ENCODE data around the gene GOLGA8T.
"Not testable (repeated sequence)": the region's sequence is repeated elsewhere in the genome, so short reads cannot be mapped to it uniquely, and the experiment has no call there.

The GOLGA8T gene

DNA sequence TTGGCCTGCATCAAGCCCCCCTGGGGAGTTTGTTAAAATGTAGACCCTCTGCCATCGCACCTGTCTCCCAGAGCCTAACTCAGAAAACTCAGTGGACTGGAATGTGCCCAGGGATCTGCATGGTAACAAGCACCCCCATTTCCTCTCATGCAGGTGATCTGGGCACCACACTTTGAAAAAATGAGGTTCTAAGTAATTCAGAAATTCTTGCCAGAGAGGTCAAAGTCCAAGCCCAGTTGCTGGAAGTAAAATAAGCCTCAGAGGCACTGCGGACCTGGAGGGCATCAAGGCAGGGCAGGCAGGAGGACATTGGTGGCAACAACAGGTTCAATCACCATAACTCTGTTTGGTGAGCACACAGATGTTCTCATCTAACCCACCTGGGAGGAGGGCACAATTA, 33.0 kb downstream of the GOLGA8T start:
- not testable (repeated sequence) for H3K4me3 ChIP-seq (ENCODE audit: low read depth, low read length); H3K9ac ChIP-seq (ENCODE audit: low read depth, low read length); H3K4me1 ChIP-seq (ENCODE audit: control insufficient read depth, insufficient read depth, low read length); H3K9me3 ChIP-seq (ENCODE audit: control insufficient read depth, insufficient read depth, low read length); H3K27me3 ChIP-seq (ENCODE audit: control insufficient read depth, insufficient read depth, low read length); H3K36me3 ChIP-seq (ENCODE audit: control insufficient read depth, insufficient read depth, low read length)

- H3K27me3 ChIP-seq (ENCODE audit: control insufficient read depth, insufficient read depth, low read length) = not testable (repeated sequence)
These were observed 36.6 kb downstream of the GOLGA8T start for GRCh38 chr15:30171452-30171851.

DNA sequence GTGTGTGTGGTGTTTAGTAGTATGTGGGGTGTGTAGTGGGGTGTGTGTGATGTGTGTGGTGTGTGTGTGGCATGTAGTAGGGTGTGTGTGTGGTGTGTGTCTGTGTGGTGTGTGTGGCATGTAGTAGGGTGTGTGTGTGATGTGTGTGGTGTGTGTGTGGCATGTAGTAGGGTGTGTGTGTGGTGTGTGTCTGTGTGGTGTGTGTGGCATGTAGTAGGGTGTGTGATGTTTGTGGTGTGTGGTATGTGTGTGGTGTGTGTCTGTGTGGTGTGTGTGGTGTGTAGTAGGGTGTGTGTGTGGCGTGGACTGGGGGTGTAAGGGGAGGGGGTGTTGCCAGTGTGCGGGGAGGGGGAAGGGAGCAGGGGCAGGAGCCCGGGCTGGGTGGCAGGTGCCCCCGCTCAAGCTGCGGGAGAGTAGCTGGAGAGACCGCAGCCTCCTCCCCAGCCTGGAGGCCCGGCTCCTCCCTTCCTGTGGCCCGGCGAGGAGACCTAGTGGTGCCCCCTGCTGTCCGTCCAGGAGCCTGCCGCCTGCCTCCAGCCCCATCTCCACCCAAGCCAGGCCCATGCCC, 38.3 kb downstream of the GOLGA8T start:
- not testable (repeated sequence) for H3K27me3 ChIP-seq (ENCODE audit: control insufficient read depth, insufficient read depth, low read length); H3K9ac ChIP-seq (ENCODE audit: low read depth, low read length); H3K9me3 ChIP-seq (ENCODE audit: control insufficient read depth, insufficient read depth, low read length); H3K4me3 ChIP-seq (ENCODE audit: low read depth, low read length); H3K36me3 ChIP-seq (ENCODE audit: control insufficient read depth, insufficient read depth, low read length); H3K4me1 ChIP-seq (ENCODE audit: control insufficient read depth, insufficient read depth, low read length)

More at GRCh38 chr15:30171452-30171851, 36.6 kb downstream of the GOLGA8T start:
- H3K4me3 ChIP-seq (ENCODE audit: low read depth, low read length); H3K36me3 ChIP-seq (ENCODE audit: control insufficient read depth, insufficient read depth, low read length); H3K4me1 ChIP-seq (ENCODE audit: control insufficient read depth, insufficient read depth, low read length); H3K9me3 ChIP-seq (ENCODE audit: control insufficient read depth, insufficient read depth, low read length); H3K9ac ChIP-seq (ENCODE audit: low read depth, low read length): not testable (repeated sequence)

GRCh38 chr15:30175291-30175690, 40.4 kb downstream of the GOLGA8T start:
- H3K36me3 ChIP-seq (ENCODE audit: control insufficient read depth, insufficient read depth, low read length); H3K9me3 ChIP-seq (ENCODE audit: control insufficient read depth, insufficient read depth, low read length); H3K27me3 ChIP-seq (ENCODE audit: control insufficient read depth, insufficient read depth, low read length); H3K4me1 ChIP-seq (ENCODE audit: control insufficient read depth, insufficient read depth, low read length); H3K9ac ChIP-seq (ENCODE audit: low read depth, low read length); H3K4me3 ChIP-seq (ENCODE audit: low read depth, low read length): not testable (repeated sequence)

DNA sequence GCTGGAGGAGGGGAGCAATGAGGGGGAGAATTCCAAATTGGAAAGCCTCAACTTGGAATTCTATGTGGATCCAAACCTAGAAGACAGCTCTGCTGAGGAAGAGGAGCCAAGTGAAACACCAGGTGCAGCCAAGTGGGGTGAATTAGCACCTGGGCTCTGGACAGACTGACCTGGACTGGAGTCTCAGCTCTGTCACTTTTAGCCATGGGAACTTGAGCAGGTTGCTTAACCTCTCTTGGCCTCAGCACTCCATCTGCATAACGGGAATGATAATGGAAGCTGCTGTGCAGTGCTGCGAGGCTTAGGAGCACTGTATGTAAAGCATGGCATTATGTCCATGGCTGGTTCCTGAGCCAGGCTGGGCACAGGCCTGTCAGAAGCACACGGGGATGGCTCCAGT, 41.8 kb downstream of the GOLGA8T start:
- H3K9ac ChIP-seq (ENCODE audit: low read depth, low read length); H3K9me3 ChIP-seq (ENCODE audit: control insufficient read depth, insufficient read depth, low read length); H3K4me1 ChIP-seq (ENCODE audit: control insufficient read depth, insufficient read depth, low read length); H3K4me3 ChIP-seq (ENCODE audit: low read depth, low read length); H3K36me3 ChIP-seq (ENCODE audit: control insufficient read depth, insufficient read depth, low read length); H3K27me3 ChIP-seq (ENCODE audit: control insufficient read depth, insufficient read depth, low read length): not testable (repeated sequence)

GRCh38 chr15:30179814-30180213, 45.0 kb downstream of the GOLGA8T start:
- not testable (repeated sequence) for H3K36me3 ChIP-seq (ENCODE audit: control insufficient read depth, insufficient read depth, low read length); H3K4me3 ChIP-seq (ENCODE audit: low read depth, low read length); H3K9me3 ChIP-seq (ENCODE audit: control insufficient read depth, insufficient read depth, low read length); H3K9ac ChIP-seq (ENCODE audit: low read depth, low read length); H3K27me3 ChIP-seq (ENCODE audit: control insufficient read depth, insufficient read depth, low read length); H3K4me1 ChIP-seq (ENCODE audit: control insufficient read depth, insufficient read depth, low read length)

DNA sequence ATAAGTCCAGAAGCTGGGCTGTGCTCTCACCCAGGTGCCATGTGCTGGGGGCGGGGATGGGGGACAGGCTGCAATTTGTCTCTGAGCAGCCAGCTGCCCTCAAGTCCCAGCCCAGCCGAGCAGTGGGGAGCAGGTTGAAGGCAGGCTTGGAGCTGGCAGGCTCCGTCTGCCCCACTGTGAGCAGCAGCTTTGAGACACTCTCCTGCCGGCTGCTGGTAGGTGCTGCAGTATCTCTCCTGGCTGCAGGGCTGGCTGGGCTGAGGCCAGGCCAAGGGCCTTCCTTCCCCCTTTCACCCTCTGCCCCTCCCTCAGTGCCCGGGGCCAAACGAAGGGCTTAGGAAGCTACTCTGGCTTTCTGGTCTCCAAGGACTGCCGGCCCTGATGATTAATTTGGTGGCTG, 50.6 kb downstream of the GOLGA8T start:
- H3K9me3 ChIP-seq (ENCODE audit: control insufficient read depth, insufficient read depth, low read length); H3K27me3 ChIP-seq (ENCODE audit: control insufficient read depth, insufficient read depth, low read length); H3K9ac ChIP-seq (ENCODE audit: low read depth, low read length); H3K36me3 ChIP-seq (ENCODE audit: control insufficient read depth, insufficient read depth, low read length); H3K4me1 ChIP-seq (ENCODE audit: control insufficient read depth, insufficient read depth, low read length); H3K4me3 ChIP-seq (ENCODE audit: low read depth, low read length): not testable (repeated sequence)

GRCh38 chr15:30187429-30187828, 52.6 kb downstream of the GOLGA8T start:
- H3K9ac ChIP-seq (ENCODE audit: low read depth, low read length); H3K36me3 ChIP-seq (ENCODE audit: control insufficient read depth, insufficient read depth, low read length); H3K4me3 ChIP-seq (ENCODE audit: low read depth, low read length); H3K4me1 ChIP-seq (ENCODE audit: control insufficient read depth, insufficient read depth, low read length); H3K27me3 ChIP-seq (ENCODE audit: control insufficient read depth, insufficient read depth, low read length); H3K9me3 ChIP-seq (ENCODE audit: control insufficient read depth, insufficient read depth, low read length): not testable (repeated sequence)

DNA sequence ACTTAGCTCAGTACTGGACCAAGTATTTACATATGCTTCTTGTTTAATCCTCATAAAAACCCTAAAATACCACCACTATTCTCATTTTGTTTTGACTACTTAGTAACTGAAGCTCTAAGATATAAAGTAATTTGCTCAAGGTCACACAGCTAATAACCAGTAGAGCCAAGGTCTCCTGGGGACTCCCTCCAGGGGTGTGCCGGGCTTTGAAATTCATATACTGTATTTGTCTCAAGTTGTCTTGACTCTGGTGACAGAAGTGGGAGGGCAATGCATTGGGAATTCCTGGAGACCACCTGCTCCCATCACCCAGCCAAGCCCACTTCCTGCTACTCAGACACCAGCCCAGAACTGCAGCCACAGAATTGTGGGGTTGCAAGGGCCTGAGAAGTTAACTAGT, 54.9 kb downstream of the GOLGA8T start:
- not testable (repeated sequence) for H3K4me1 ChIP-seq (ENCODE audit: control insufficient read depth, insufficient read depth, low read length); H3K27me3 ChIP-seq (ENCODE audit: control insufficient read depth, insufficient read depth, low read length); H3K9ac ChIP-seq (ENCODE audit: low read depth, low read length); H3K9me3 ChIP-seq (ENCODE audit: control insufficient read depth, insufficient read depth, low read length); H3K36me3 ChIP-seq (ENCODE audit: control insufficient read depth, insufficient read depth, low read length); H3K4me3 ChIP-seq (ENCODE audit: low read depth, low read length)

DNA sequence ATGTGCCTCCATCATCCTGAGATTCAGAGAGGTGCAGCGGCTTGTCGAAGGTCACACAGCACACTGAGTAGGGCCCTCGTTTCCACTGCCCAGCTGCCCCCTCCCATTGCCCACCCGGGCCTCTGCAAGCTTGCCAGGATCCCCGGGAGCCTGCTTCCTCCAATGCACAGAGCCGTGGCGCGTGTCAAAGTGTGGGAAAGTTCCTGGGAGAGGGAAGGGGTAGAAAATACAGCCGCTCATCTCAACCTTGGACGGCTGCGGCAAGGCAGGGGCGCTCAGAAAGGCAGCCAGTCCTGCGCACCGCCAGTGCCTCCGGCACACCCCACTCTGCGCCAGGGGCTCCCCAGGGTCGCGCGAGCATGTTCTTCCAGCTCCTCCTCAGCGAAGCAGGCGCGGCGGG, 56.3 kb downstream of the GOLGA8T start:
- H3K27me3 ChIP-seq (ENCODE audit: control insufficient read depth, insufficient read depth, low read length); H3K4me1 ChIP-seq (ENCODE audit: control insufficient read depth, insufficient read depth, low read length); H3K36me3 ChIP-seq (ENCODE audit: control insufficient read depth, insufficient read depth, low read length); H3K9ac ChIP-seq (ENCODE audit: low read depth, low read length); H3K9me3 ChIP-seq (ENCODE audit: control insufficient read depth, insufficient read depth, low read length); H3K4me3 ChIP-seq (ENCODE audit: low read depth, low read length): not testable (repeated sequence)

DNA sequence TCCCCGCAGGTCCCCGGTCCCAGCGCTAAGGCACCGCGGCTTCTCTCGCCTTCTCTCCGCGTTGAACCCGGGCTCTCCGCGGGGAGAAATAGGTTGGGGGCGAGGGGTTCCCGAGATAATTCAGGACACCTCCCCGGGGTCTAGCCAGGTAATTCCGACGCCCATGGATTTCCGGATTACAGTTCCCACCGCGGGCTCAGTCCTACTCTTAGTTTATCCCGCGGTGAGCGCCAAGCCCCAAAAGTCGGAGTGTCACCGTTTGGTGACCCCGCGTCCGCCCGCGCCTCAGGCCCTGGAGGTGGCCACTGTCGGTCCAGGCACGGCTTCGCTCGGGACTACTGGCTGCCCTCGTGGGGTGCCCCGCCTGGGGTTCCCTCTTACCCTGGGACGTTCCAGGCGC, 56.8 kb downstream of the GOLGA8T start:
- not testable (repeated sequence) for H3K4me1 ChIP-seq (ENCODE audit: control insufficient read depth, insufficient read depth, low read length); H3K27me3 ChIP-seq (ENCODE audit: control insufficient read depth, insufficient read depth, low read length); H3K9ac ChIP-seq (ENCODE audit: low read depth, low read length); H3K4me3 ChIP-seq (ENCODE audit: low read depth, low read length); H3K36me3 ChIP-seq (ENCODE audit: control insufficient read depth, insufficient read depth, low read length); H3K9me3 ChIP-seq (ENCODE audit: control insufficient read depth, insufficient read depth, low read length)

- not testable (repeated sequence) for H3K4me3 ChIP-seq (ENCODE audit: low read depth, low read length); H3K9ac ChIP-seq (ENCODE audit: low read depth, low read length); H3K4me1 ChIP-seq (ENCODE audit: control insufficient read depth, insufficient read depth, low read length); H3K27me3 ChIP-seq (ENCODE audit: control insufficient read depth, insufficient read depth, low read length); H3K36me3 ChIP-seq (ENCODE audit: control insufficient read depth, insufficient read depth, low read length); H3K9me3 ChIP-seq (ENCODE audit: control insufficient read depth, insufficient read depth, low read length)
These were observed 57.4 kb downstream of the GOLGA8T start for GRCh38 chr15:30192119-30192745.

- H3K9me3 ChIP-seq (ENCODE audit: control insufficient read depth, insufficient read depth, low read length); H3K4me1 ChIP-seq (ENCODE audit: control insufficient read depth, insufficient read depth, low read length); H3K9ac ChIP-seq (ENCODE audit: low read depth, low read length); H3K27me3 ChIP-seq (ENCODE audit: control insufficient read depth, insufficient read depth, low read length); H3K36me3 ChIP-seq (ENCODE audit: control insufficient read depth, insufficient read depth, low read length); H3K4me3 ChIP-seq (ENCODE audit: low read depth, low read length): not testable (repeated sequence)
These were observed 58.0 kb downstream of the GOLGA8T start for GRCh38 chr15:30192892-30193291.
